T47D (cell line): ENCODE measurements around the gene NELL1.

ENCODE experiments used
- DNase-seq, 2 experiments: peaks; one replicate each; pipeline versions ENCODE4 v3.0.0 to v3.0.0-alpha.2; 2011 to 2012; ENCODE audit warnings: low read depth in 1 of 2, low spot score in 1 of 2
- JUND ChIP-seq: IDR thresholded peaks from 2 replicates; pipeline ENCODE4 v1.6.1; 2012; ENCODE audit warnings: low read depth
- in situ Hi-C: cut with HindIII; loops from 2 replicates; pipeline ENCODE4 v1.10.0; 2016; ENCODE audit warnings: low sequenced_read_pairs, low pct_unique_long_range_greater_than_20kb

Gene NELL1

GRCh38 chr11:21622995-21623394, 953.6 kb downstream of the NELL1 start:
- DNase-seq: peak in 1 of 2 experiments; percentile 23
- in situ Hi-C loops: no loop called here
- TF ChIP-seq JUND: no peak
